ENCODE results near the gene COL6A2. TPM values are rescaled to one million over a fixed set of nuclear protein-coding genes. Genes with fewer than 3 reads are reported as not detected.

Gene COL6A2
- total RNA-seq, 4 donors from 2014 or later: 942 to 1,525 (median 1,202) TPM

DNA sequence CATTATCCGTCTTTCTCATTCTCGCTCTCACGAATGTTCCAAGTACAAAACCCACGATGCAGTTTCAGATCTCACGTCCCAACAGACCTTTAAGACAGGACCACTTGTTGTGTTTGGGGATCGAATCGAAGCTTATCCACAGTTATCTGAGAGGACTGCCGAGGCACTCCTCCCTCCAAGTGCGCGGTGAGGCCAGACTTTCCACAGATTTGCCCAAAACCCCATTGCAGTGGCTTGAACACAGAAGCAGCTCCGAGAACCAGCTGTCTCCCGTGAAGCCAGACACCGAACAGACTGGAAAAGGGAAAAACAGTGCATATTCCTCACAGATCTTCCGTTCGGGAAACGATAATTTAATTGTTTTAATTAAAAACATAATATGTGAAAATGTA, 46.5 kb upstream of the COL6A2 start:
- H3K27me3 ChIP-seq: no peaks in the 10 kb centered on the region
- H3K9me3 ChIP-seq: no peaks in the 10 kb centered on the region
- peaks cover 32 to 58% (median 55%) of the 10 kb centered on the region in 4 donors for H3K4me1 ChIP-seq
- intact Hi-C loops (cut with DNase I): no loop called here
- no peak for DNase-seq (ENCODE audit: extremely low spot score)
- H3K4me3 ChIP-seq: no peak overlapping the region
- H3K27ac ChIP-seq (replicated peaks in 1 of 4): peak overlapping the region in 3 of 4 donors; percentile 87 to 90 (median 87)
- 87% methylated on average over 16 of the region's 16 CpGs for WGBS
- H3K36me3 ChIP-seq: no peaks in the 10 kb centered on the region
- TF ChIP-seq, protein P1, sequence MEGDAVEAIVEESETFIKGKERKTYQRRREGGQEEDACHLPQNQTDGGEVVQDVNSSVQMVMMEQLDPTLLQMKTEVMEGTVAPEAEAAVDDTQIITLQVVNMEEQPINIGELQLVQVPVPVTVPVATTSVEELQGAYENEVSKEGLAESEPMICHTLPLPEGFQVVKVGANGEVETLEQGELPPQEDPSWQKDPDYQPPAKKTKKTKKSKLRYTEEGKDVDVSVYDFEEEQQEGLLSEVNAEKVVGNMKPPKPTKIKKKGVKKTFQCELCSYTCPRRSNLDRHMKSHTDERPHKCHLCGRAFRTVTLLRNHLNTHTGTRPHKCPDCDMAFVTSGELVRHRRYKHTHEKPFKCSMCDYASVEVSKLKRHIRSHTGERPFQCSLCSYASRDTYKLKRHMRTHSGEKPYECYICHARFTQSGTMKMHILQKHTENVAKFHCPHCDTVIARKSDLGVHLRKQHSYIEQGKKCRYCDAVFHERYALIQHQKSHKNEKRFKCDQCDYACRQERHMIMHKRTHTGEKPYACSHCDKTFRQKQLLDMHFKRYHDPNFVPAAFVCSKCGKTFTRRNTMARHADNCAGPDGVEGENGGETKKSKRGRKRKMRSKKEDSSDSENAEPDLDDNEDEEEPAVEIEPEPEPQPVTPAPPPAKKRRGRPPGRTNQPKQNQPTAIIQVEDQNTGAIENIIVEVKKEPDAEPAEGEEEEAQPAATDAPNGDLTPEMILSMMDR (IDR thresholded peaks at IDR 0.05): no peak
- TF ChIP-seq POLR2AphosphoS5 (IDR thresholded peaks at IDR 0.05): no peak
- TF ChIP-seq POLR2A (IDR thresholded peaks at IDR 0.05; ENCODE audit: low read depth): no peak
- TF ChIP-seq EP300 (IDR thresholded peaks at IDR 0.05): no peak

DNA sequence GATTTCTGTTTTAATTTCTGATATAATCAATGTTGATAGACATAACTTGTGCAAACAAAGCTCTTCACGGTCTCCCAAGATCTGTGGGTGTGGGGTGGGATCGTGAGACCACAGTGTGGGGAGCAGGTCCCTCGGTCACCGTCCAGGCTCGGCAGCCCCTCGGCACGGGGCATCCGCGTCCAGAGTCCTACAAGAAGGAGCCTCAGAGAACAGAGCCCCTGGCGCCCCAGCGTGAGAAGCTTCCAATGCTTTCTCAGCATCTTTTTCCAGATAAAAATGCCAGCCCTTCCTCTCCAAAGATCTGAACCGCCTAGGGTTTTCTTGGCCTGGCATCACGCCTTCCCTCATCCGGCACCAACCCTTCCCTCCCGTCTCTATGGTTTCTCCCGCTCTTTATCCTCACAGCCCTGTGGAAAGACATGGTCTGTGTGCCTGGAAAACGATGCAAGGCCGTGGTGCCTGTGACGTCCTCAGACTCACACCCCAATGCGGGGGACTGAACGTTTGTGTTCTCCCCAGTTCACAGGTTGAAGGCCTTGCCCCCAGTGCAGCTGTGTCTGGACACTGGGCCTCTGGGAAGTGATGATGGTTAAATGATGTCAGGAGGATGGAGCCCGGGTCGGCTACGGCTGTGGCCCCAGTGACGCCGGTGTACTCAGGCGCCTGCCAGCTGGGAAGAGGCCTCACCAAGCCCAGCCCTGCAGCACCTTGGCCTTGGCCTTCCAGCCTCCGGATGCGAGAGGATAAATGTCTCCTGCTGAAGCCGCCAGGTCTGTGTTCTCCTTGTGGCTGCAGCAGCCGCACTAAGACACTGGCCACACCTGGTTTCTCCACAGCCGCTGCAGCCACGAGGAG, 45.9 kb upstream of the COL6A2 start:
- DNase-seq (ENCODE audit: extremely low spot score): peak; percentile 82
- H3K9me3 ChIP-seq: no peaks in the 10 kb centered on the region
- H3K36me3 ChIP-seq: no peaks in the 10 kb centered on the region
- intact Hi-C loops (cut with DNase I): no loop called here
- peaks cover 37 to 65% (median 61%) of the 10 kb centered on the region in 4 donors for H3K4me1 ChIP-seq
- H3K4me3 ChIP-seq: no peak overlapping the region
- peaks cover 0 to 3% (median 0%) of the 10 kb centered on the region in 4 donors for H3K27me3 ChIP-seq
- no peak for TF ChIP-seq POLR2A (IDR thresholded peaks at IDR 0.05; ENCODE audit: low read depth)
- TF ChIP-seq, protein P1 (IDR thresholded peaks at IDR 0.05): no peak
- WGBS: 90% methylated on average over 27 of the region's 33 CpGs
- H3K27ac ChIP-seq (replicated peaks in 1 of 4): peak overlapping the region in 1 of 4 donors; percentile 14

DNA sequence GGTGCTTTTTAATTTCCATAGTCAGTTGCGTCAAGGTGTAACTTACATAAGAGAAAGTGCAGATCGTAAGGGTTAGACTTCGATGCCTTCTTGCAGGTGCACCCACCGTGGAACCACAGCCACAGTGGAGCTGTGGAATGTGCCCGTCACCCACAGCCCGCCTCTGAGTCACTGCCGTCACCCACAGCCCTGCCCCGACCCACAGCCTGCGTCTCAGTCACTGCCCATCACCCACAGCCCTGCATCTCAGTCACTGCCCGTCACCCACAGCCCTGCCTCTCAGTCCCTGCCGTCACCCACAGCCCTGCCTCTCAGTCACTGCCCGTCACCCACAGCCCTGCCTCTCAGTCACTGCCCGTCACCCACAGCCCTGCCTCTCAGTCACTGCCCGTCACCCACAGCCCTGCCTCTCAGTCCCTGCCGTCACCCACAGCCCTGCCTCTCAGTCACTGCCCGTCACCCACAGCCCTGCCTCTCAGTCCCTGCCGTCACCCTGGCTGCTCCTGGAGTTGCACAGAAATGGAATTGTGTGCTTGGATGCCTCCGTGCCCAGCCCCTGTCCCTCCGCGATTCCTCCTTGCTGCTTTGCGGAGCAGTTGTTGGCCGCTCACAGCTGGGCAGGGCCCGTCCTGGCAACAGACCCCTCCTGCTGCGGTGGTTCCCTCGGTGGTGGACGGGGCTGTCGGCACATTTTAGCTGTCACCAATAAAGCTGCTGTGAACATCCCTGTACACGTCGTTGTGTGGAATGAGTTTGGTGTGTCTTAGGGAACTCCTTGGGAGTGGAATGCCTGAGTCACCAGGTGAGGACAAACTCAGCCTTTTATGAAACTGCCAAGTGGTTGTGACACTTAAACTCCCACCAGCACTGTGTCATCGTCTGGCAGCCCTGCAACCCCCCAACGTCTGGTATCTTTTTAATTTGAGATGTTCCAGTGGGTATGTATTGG, 44.9 kb upstream of the COL6A2 start:
- Histone ChIP-seq H3K4me3 (no peak overlapping the region), H3K9me3 (no peaks in the 10 kb centered on the region), H3K27me3 (peaks cover 0 to 5% (median 0%) of the 10 kb centered on the region in 4 donors), H3K36me3 (no peaks in the 10 kb centered on the region), H3K4me1 (peaks cover 37 to 74% (median 70%) of the 10 kb centered on the region in 4 donors), H3K27ac (replicated peaks in 1 of 4) (peak overlapping the region in 3 of 4 donors; percentile 6 to 99 (median 28))
- peak; percentile 89 for DNase-seq (ENCODE audit: extremely low spot score)
- WGBS: 72% methylated on average over 25 of the region's 31 CpGs
- intact Hi-C loops (cut with DNase I): no loop called here
- no peak for TF ChIP-seq POLR2A (IDR thresholded peaks at IDR 0.05; ENCODE audit: low read depth)
- no peak for TF ChIP-seq EP300 (IDR thresholded peaks at IDR 0.05)
- TF ChIP-seq, protein P1 (IDR thresholded peaks at IDR 0.05): no peak
- peak in 1 of 2 donors; percentile 55 for TF ChIP-seq POLR2AphosphoS5 (IDR thresholded peaks at IDR 0.05)

DNA sequence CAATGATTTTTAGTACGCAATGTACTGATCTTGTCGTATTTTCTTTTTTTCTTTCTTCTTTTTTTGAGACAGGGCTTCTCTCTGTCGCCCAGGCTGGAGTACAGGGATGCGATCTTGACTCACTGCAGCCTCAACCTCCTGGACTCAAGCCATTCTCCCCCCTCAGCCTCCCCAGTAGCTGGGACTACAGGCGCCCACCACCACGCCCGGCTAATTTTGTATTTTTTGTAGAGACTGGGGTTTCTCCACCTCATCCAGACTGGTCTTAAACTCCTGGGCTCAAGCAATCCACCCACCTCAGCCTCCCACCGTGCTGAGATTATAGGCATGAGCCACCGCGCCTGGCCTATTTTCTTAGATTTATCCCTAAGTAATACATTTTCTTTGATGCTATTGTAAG, 43.9 kb upstream of the COL6A2 start:
- no peaks in the 10 kb centered on the region for H3K9me3 ChIP-seq
- intact Hi-C loops (cut with DNase I): no loop called here
- peak; percentile 60 for DNase-seq (ENCODE audit: extremely low spot score)
- H3K4me1 ChIP-seq: peaks cover 37 to 72% (median 65%) of the 10 kb centered on the region in 4 donors
- no peak overlapping the region for H3K4me3 ChIP-seq
- H3K27ac ChIP-seq (replicated peaks in 1 of 4): peak overlapping the region; percentile 94 to 99 (median 96)
- TF ChIP-seq POLR2AphosphoS5 (IDR thresholded peaks at IDR 0.05): no peak
- no peak for TF ChIP-seq POLR2A (IDR thresholded peaks at IDR 0.05; ENCODE audit: low read depth)
- TF ChIP-seq, protein P1 (IDR thresholded peaks at IDR 0.05): no peak
- no peak for TF ChIP-seq EP300 (IDR thresholded peaks at IDR 0.05)
- no peaks in the 10 kb centered on the region for H3K36me3 ChIP-seq
- peaks cover 0 to 5% (median 0%) of the 10 kb centered on the region in 4 donors for H3K27me3 ChIP-seq
- 91% methylated on average over 10 of the region's 10 CpGs for WGBS

All from esophagus muscularis mucosa (tissue), 4 donors.